Omental fat pad (tissue), 4 donors: Measurements from ENCODE around the gene TP63. TPM values are rescaled to one million over a fixed set of nuclear protein-coding genes. Genes with fewer than 3 reads are reported as not detected.

Experiments used
- ATAC-seq: fragments of 150-250 bp; one replicate; pipeline ENCODE4 v1.9.1; 2016; ENCODE audit warnings: mild to moderate bottlenecking, moderate library complexity; ENCODE audit not compliant: low FRiP score
- DNase-seq: peaks from one replicate; pipeline ENCODE4 v3.0.0-alpha.2; 2019; ENCODE audit warnings: low spot score
- total RNA-seq, 4 donors: library from RNA; depleted of rRNA; stranded (reverse); fragments of >200 nt; gene quantifications; one replicate each; pipeline ENCODE4 v1.1.0, GENCODE V29; 2016
- TF ChIP-seq, protein P1 (sequence below), 3 donors: fragments of 450-650 bp; IDR thresholded peaks; one replicate each; pipeline ENCODE4 v1.5.1; 2016 to 2017; ENCODE audit warnings: antibody characterized with exemption in 3 of 3, mild to moderate bottlenecking in 3 of 3, moderate library complexity in 2 of 3

Gene TP63
- total RNA-seq, 4 donors from 2014 or later: 0.19 to 0.24 TPM; not detected in 2

DNA sequence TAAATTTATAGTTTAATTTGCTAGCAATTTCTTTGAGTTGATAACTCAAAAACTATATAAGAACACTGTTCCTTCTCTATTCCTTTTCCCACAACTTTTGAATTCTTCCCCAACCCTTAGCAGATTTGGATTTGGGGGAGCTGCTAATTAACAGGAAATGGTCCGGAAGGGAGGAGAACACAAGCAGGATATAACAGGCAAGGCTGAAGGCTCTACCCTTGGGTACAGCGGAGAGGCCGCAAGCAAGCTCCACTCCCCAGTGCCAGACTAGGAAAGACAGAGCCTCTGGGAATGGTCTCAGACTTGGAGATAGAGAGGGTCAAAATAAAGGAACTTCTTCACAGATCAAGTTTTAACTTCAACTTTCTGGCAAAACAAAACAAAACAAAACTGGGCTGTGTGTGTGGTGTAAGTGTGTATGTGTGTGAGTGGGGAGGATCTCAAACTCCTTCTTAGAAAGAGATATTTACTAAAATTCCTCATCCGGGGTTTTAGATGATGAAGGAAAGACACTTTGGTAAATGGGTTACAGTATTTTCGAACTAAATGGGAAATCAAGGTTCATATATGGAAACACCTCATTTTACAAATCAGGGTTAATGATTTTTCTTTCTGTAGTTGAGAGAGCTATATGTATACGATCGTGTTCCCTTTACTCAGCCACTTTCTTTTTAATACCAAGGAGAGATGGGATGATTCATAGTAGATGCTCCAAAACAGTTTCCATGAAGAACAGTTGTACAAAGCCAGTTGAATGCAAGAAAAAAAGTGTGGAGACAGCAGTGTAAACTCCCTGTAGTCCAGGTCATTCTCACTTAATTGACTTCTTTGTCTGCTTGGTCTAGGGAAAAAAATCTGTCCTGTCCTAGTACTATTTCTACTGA is 161.1 kb downstream of the TP63 start:
- DNase-seq: no peak
- ATAC-seq: no peak
- TF ChIP-seq, protein P1, sequence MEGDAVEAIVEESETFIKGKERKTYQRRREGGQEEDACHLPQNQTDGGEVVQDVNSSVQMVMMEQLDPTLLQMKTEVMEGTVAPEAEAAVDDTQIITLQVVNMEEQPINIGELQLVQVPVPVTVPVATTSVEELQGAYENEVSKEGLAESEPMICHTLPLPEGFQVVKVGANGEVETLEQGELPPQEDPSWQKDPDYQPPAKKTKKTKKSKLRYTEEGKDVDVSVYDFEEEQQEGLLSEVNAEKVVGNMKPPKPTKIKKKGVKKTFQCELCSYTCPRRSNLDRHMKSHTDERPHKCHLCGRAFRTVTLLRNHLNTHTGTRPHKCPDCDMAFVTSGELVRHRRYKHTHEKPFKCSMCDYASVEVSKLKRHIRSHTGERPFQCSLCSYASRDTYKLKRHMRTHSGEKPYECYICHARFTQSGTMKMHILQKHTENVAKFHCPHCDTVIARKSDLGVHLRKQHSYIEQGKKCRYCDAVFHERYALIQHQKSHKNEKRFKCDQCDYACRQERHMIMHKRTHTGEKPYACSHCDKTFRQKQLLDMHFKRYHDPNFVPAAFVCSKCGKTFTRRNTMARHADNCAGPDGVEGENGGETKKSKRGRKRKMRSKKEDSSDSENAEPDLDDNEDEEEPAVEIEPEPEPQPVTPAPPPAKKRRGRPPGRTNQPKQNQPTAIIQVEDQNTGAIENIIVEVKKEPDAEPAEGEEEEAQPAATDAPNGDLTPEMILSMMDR (IDR thresholded peaks at IDR 0.05): no peak

DNA sequence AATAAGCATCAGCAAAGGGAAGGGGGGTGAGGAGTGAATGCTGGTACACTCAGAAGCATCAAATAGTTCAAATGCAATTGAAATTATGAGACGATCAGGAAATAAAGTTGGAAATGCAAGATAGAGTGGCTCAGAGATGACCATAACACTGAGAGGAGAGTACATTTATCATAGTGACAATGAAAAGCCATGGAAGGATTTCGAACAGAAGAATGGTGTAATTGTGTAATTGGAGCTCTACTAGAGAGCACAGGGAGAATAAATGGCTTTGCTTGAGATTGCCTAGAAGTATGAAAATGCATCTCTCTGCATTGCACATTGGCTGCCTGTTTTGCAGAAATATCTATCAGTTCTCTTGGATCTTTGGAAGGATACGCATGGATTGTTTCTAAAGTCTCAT is 163.3 kb downstream of the TP63 start:
- ATAC-seq (no peak), DNase-seq (no peak)
- TF ChIP-seq, protein P1 (IDR thresholded peaks at IDR 0.05): no peak

DNA sequence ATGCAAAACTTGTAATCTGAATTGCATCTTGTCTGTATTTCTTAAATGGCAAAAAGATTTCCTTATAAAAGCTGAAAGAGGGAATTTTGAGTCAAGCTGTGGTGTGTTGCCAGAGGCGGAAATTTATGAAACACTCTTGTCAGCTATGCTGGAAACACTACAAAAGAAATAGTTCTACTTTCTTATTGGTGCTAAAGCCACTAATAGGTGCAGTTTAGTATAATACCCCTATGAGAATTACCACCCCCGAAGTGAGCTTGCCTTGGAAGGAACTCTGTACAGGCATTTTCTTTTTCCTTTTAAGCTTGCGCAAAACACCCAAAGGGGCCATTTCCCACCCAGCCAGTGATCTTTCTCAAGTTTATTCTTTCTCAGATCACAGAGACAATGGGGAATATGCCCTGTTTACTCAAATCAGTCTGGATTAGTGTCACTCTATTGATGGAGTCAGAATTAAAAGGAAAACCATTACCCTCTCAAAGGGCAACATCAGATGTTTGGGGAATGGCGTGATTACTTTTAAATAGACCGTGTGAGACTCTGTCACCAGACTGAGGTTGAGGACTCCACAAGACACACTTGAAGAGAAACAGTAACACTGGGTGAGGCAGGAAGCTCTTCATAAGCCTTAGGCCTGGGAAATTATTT is 166.0 kb downstream of the TP63 start:
- TF ChIP-seq, protein P1 (IDR thresholded peaks at IDR 0.05): no peak
- ATAC-seq: no peak
- no peak for DNase-seq

DNA sequence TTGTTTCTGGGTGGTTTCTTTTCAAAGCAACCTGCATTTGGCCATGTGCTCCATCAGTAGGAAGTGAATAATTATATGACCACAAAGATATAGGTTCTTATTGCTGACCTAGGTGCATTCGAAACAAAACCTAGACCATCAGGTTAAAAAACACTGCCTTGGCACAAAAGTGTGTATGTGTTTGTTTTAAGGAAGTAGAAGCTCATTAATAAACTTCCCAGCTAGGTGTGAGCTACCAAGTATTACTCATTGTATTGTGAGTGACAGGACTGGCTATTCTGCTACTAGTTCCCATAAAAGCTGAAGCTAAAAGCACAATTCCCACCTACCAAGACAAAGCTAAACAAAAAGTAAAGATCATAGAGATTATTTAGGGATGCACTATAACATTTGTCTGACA is 168.2 kb downstream of the TP63 start:
- DNase-seq (no peak), ATAC-seq (no peak)
- TF ChIP-seq, protein P1 (IDR thresholded peaks at IDR 0.05): no peak

DNA sequence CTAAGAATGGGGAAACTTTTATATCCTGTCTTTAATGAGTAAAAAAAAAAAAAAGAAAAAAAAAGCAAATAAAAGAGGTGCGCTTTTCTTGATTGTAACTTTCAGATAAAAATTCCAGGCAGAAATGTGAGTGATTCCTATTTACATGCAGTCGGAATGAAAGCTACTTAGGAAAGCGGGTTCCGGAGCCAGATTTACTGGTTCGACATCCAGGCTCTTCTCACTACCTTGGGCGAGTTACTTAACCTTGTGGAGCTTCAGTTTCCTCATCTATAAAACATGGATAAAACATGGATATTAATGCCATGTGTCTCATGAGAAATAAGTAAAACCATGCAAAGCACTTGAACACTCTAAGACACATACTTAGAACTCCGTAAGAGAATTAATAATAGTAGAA is 169.2 kb downstream of the TP63 start:
- DNase-seq (no peak), ATAC-seq (no peak)
- TF ChIP-seq, protein P1 (IDR thresholded peaks at IDR 0.05): no peak

DNA sequence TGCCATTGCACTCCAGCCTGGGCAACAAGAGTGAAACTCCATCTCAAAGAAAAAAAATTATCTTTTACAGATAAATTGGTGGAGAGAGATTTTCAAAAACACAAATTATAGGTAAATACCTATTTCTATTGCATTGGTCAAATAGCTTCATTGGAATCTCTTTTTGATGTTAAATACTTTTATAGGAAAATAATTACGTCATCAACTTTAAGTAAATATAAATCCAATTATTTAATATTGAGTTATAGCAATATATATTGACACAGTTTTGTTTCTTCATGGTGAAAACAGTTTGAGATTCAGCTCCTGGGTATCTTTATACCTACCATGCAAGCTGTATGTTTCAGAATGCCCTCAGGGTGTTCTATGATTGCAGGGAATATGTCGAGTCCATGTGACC is 172.1 kb downstream of the TP63 start:
- ATAC-seq (no peak), DNase-seq (no peak)
- TF ChIP-seq, protein P1 (IDR thresholded peaks at IDR 0.05): no peak
